GM20000 (cell line): ENCODE results near the gene IVL.

Experiments
- DNase-seq: peaks from one replicate; pipeline ENCODE4 v3.0.0; 2012; ENCODE audit warnings: low spot score
- CTCF ChIP-seq: IDR thresholded peaks from 2 replicates; pipeline ENCODE4 v1.5.1; 2012; ENCODE audit warnings: mild to moderate bottlenecking, control low read depth; ENCODE audit errors: extremely low read depth, missing control alignments

Gene IVL

GRCh38 chr1:152960452-152961044, 52.2 kb downstream of the IVL start:
- DNase-seq = peak; percentile 22
- TF ChIP-seq CTCF = no peak
